ENCODE data around the gene CDK10.

The CDK10 gene

DNA sequence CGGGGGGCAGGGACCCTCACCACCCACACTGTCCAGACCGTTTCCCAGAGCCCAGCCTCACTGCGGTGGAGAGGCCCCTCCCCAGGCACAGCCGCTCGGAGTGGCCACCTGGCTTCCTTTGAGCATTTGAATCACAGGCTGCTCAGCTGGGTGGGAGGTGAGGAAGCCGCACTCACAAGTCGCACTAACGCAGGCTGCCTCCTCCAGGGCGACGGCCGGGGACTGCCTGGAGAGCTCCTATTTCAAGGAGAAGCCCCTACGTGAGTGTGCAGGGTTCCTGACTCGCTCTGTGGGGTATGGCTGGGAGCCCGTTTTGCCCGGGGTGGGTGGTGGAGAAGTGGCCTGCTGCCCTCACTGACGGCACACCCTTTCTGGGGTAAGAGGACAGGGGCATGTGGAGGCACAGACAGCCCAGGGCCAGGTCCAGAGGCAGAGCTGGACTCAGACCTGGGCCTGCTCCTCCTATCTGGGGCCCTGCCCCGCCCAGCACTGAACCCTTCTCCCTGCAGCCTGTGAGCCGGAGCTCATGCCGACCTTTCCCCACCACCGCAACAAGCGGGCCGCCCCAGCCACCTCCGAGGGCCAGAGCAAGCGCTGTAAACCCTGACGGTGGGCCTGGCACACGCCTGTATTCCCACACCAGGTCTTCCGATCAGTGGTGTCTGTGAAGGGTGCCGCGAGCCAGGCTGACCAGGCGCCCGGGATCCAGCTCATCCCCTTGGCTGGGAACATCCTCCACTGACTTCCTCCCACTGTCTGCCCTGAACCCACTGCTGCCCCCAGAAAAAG is 8.8 kb downstream of the CDK10 start:
- Histone ChIP-seq H3K4me2 (ENCODE audit: low read depth, low read length) (no peak overlapping the region), H3K4me3 (ENCODE audit: low read length) (no peak overlapping the region), H3F3A (ENCODE audit: insufficient read depth, low read length) (no peaks in the 10 kb centered on the region), H3K9me2 (replicated peaks; ENCODE audit: insufficient read depth, low read length) (no peaks in the 10 kb centered on the region), H3K4me1 (ENCODE audit: low read length) (0 out of 2 replicates have a peak, but pooled peaks cover 3% of the 10 kb centered on the region), H3K27ac (ENCODE audit: low read length) (no peak overlapping the region), H2AFZ (ENCODE audit: low read length) (no peak overlapping the region), H4K20me1 (ENCODE audit: insufficient read depth, low read length) (no peaks in the 10 kb centered on the region), H3K9me3 (replicated peaks; ENCODE audit: insufficient read depth, low read length) (no peaks in the 10 kb centered on the region), H3K9ac (ENCODE audit: low read length) (no peak overlapping the region), H3K27me3 (replicated peaks; ENCODE audit: insufficient read depth, low read length) (no peaks in the 10 kb centered on the region), H3K79me2 (ENCODE audit: low read length) (no peaks in the 10 kb centered on the region; the same call in 1 of the 2 replicates), H3K36me3 (replicated peaks; ENCODE audit: insufficient read depth, low read length) (no peaks in the 10 kb centered on the region)
- no peak for DNase-seq
- TF ChIP-seq, protein P1, sequence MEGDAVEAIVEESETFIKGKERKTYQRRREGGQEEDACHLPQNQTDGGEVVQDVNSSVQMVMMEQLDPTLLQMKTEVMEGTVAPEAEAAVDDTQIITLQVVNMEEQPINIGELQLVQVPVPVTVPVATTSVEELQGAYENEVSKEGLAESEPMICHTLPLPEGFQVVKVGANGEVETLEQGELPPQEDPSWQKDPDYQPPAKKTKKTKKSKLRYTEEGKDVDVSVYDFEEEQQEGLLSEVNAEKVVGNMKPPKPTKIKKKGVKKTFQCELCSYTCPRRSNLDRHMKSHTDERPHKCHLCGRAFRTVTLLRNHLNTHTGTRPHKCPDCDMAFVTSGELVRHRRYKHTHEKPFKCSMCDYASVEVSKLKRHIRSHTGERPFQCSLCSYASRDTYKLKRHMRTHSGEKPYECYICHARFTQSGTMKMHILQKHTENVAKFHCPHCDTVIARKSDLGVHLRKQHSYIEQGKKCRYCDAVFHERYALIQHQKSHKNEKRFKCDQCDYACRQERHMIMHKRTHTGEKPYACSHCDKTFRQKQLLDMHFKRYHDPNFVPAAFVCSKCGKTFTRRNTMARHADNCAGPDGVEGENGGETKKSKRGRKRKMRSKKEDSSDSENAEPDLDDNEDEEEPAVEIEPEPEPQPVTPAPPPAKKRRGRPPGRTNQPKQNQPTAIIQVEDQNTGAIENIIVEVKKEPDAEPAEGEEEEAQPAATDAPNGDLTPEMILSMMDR (IDR thresholded peaks at IDR 0.05; ENCODE audit: low read length), result no peak
- TF ChIP-seq EZH2 (optimal IDR thresholded peaks at IDR 0.05; ENCODE audit: low read depth, low read length), result no peak
- no peak for TF ChIP-seq EZH2phosphoT487 (IDR thresholded peaks at IDR 0.05; ENCODE audit: low read length)

DNA sequence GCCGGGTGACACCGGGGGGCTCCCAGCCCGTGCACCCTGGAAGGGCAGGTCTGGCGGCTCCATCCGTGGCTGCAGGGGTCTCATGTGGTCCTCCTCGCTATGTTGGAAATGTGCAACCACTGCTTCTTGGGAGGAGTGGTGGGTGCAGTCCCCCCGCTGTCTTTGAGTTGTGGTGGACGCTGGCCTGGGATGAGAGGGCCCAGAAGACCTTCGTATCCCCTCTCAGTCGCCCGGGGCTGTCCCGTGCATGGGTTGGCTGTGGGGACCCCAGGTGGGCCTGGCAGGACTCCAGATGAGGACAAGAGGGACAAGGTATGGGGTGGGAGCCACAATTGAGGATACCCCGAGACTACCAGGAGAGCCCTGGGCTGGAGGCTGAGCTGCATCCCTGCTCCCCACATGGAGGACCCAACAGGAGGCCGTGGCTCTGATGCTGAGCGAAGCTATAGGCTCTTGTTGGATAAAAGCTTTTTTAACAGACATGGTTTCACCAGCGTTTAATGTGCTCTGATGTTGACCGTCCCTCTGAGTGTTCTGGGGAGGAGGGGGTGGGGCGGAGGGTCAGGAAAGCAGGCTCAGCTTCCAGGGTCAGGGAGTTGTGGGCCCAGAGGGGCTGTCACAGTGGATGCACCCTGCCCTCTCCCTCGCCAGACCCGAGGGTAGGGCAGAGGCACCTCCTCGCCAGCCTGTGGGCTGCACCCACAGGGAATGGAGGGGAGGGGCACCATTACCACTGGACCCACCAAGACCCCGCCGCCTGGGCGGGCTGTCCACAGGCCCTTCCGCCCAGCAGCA is 9.6 kb downstream of the CDK10 start:
- H2AFZ ChIP-seq (ENCODE audit: low read length), result no peak overlapping the region
- H3F3A ChIP-seq (ENCODE audit: insufficient read depth, low read length), result 0 out of 2 replicates have a peak, but pooled peaks cover 4% of the 10 kb centered on the region
- no peaks in the 10 kb centered on the region for H3K9me2 ChIP-seq (replicated peaks; ENCODE audit: insufficient read depth, low read length)
- H3K9ac ChIP-seq (ENCODE audit: low read length), result no peak overlapping the region
- H3K4me2 ChIP-seq (ENCODE audit: low read depth, low read length), result no peak overlapping the region
- no peaks in the 10 kb centered on the region; the same call in 1 of the 2 replicates for H3K79me2 ChIP-seq (ENCODE audit: low read length)
- H3K4me3 ChIP-seq (ENCODE audit: low read length), result no peak overlapping the region
- H3K27me3 ChIP-seq (replicated peaks; ENCODE audit: insufficient read depth, low read length), result no peaks in the 10 kb centered on the region
- no peaks in the 10 kb centered on the region for H3K9me3 ChIP-seq (replicated peaks; ENCODE audit: insufficient read depth, low read length)
- no peaks in the 10 kb centered on the region for H3K36me3 ChIP-seq (replicated peaks; ENCODE audit: insufficient read depth, low read length)
- TF ChIP-seq EZH2phosphoT487 (IDR thresholded peaks at IDR 0.05; ENCODE audit: low read length), result no peak
- TF ChIP-seq, protein P1 (IDR thresholded peaks at IDR 0.05; ENCODE audit: low read length), result no peak
- TF ChIP-seq EZH2 (optimal IDR thresholded peaks at IDR 0.05; ENCODE audit: low read depth, low read length), result no peak
- H4K20me1 ChIP-seq (ENCODE audit: insufficient read depth, low read length), result no peaks in the 10 kb centered on the region
- no peak for DNase-seq
- 0 out of 2 replicates have a peak, but pooled peaks cover 3% of the 10 kb centered on the region for H3K4me1 ChIP-seq (ENCODE audit: low read length)
- H3K27ac ChIP-seq (ENCODE audit: low read length), result no peak overlapping the region

DNA sequence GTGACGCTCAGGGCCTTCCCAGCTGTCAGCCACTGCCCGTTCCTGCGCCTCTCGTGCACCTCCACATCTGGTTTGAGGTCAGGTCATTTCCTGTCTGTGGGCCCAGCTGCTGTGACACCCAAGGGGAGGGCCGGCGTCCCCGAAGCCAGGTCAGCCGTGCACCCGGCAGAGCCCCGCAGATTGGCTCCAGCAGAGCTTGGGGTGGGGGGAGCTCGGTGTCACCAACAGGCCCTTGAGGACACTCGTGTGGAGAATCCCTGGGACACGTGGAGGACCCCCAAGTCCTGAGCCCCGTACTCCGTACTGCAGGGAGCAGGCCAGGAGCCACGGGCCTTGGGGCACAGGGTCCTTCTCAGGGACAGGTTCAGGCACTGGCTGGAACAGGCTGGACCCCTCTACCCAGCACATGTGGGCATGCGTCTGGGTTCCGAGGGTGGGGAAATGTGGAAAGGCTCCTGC is 10.2 kb downstream of the CDK10 start:
- H4K20me1 ChIP-seq (ENCODE audit: insufficient read depth, low read length), result no peaks in the 10 kb centered on the region

More for the DNA sequence above, 10.2 kb downstream of the CDK10 start:
- H3K27ac ChIP-seq (ENCODE audit: low read length), result no peak overlapping the region
- H3K9me3 ChIP-seq (replicated peaks; ENCODE audit: insufficient read depth, low read length), result no peaks in the 10 kb centered on the region
- no peaks in the 10 kb centered on the region for H3K27me3 ChIP-seq (replicated peaks; ENCODE audit: insufficient read depth, low read length)
- no peaks in the 10 kb centered on the region; the same call in 1 of the 2 replicates for H3K79me2 ChIP-seq (ENCODE audit: low read length)
- H3K36me3 ChIP-seq (replicated peaks; ENCODE audit: insufficient read depth, low read length), result no peaks in the 10 kb centered on the region
- 0 out of 2 replicates have a peak, but pooled peaks cover 3% of the 10 kb centered on the region for H3K4me1 ChIP-seq (ENCODE audit: low read length)
- no peaks in the 10 kb centered on the region for H3K9me2 ChIP-seq (replicated peaks; ENCODE audit: insufficient read depth, low read length)
- no peak for TF ChIP-seq EZH2 (optimal IDR thresholded peaks at IDR 0.05; ENCODE audit: low read depth, low read length)
- TF ChIP-seq EZH2phosphoT487 (IDR thresholded peaks at IDR 0.05; ENCODE audit: low read length), result no peak
- TF ChIP-seq, protein P1 (IDR thresholded peaks at IDR 0.05; ENCODE audit: low read length), result no peak
- H2AFZ ChIP-seq (ENCODE audit: low read length), result no peak overlapping the region
- H3K9ac ChIP-seq (ENCODE audit: low read length), result no peak overlapping the region
- no peak overlapping the region for H3K4me3 ChIP-seq (ENCODE audit: low read length)
- DNase-seq, result peak; percentile 13
- 0 out of 2 replicates have a peak, but pooled peaks cover 4% of the 10 kb centered on the region for H3F3A ChIP-seq (ENCODE audit: insufficient read depth, low read length)
- no peak overlapping the region for H3K4me2 ChIP-seq (ENCODE audit: low read depth, low read length)
